ENCODE results near the gene PLAGL2. TPM values are rescaled to one million over a fixed set of nuclear protein-coding genes. Genes with fewer than 3 reads are reported as not detected.
A peak's percentile ranks its signal among the peaks of the same experiment; 100 is the strongest.

PLAGL2 gene
- total and polyA plus RNA-seq, 9 of the 15 experiments (the other 6 are each of a cell fraction or from before 2014, with no cell fraction given): 3.1 to 24.3 (median 6.4) TPM

GRCh38 chr20:32204205-32205109, 3.1 kb downstream of the PLAGL2 start:
- H3K9me1 ChIP-seq (ENCODE audit: control insufficient read depth, insufficient read depth, low read length): no peaks in the 10 kb centered on the region
- 42% methylated on average over 4 of the region's 4 CpGs for WGBS (ENCODE audit: insufficient coverage, low coverage, missing lambda C conversion rate)
- peaks cover 18 to 39% of the 10 kb centered on the region in 2 experiments for H3K4me1 ChIP-seq (replicated peaks in 1 of 2; ENCODE audit: control insufficient read depth in 2 of 2, insufficient read depth in 2 of 2, low read length in 2 of 2)
- no peak overlapping the region for H3K4me3 ChIP-seq
- H3K9ac ChIP-seq (ENCODE audit: insufficient read depth in 1 of 2, low read depth in 2 of 2, low read length in 2 of 2): peak overlapping the region; percentile 3 to 57; a peak in 3 of 4 replicates
- POLR2A ChIA-PET: interaction anchor here (0.7 to 2.5 kb wide), 11 partner anchors 8 to 350 kb away, joined by 3 to 6 read pairs (median 4); no protein-coding TSS in a partner anchor
- TF ChIP-seq CREB3L1 (IDR thresholded peaks at IDR 0.05; ENCODE audit: borderline replicate concordance, low read depth) (no peak), SAFB2 (IDR thresholded peaks at IDR 0.05; ENCODE audit: borderline replicate concordance, low read depth, low read length, severe bottlenecking) (no peak), FOXP1 (CRISPR knock-in tag; IDR thresholded peaks at IDR 0.05) (no peak), ZNF175 (CRISPR knock-in tag; IDR thresholded peaks at IDR 0.05; ENCODE audit: low read depth) (no peak)
- H2AFZ ChIP-seq (ENCODE audit: low read depth, low read length): no peak overlapping the region
- H3K79me2 ChIP-seq (ENCODE audit: control insufficient read depth, insufficient read depth, low read length): peaks cover 87% of the 10 kb centered on the region
- intact Hi-C loops (cut with micrococcal nuclease): loop anchor here (10.0 kb wide), 1 partner anchor 150 kb away; the partner anchor contains the start of gene ASXL1
- H3K27me3 ChIP-seq (ENCODE audit: control insufficient read depth in 2 of 2, insufficient read depth in 2 of 2, low read length in 2 of 2): no peaks in the 10 kb centered on the region
- BruUV-seq (replicated peaks): no TSS peak
- H3K27ac ChIP-seq (ENCODE audit: extremely low read depth, low read depth, low read length): peak overlapping the region; percentile 22; the same call in 1 of the 3 replicates
- no peak for ATAC-seq
- peak in 1 of 4 experiments; percentile 16 for DNase-seq (ENCODE audit: extremely low read depth in 1 of 4, low spot score in 3 of 4)
- H3K36me3 ChIP-seq (ENCODE audit: control insufficient read depth, insufficient read depth, low read length): peaks cover 68% of the 10 kb centered on the region
- FAIRE-seq: peak; percentile 69
- peak overlapping the region; percentile 98; the same call in 1 of the 2 replicates for H3K4me2 ChIP-seq (ENCODE audit: insufficient read depth, low read length)
- H3K9me3 ChIP-seq (replicated peaks; ENCODE audit: control insufficient read depth, insufficient read depth, low read depth, low read length): no peaks in the 10 kb centered on the region
- in situ Hi-C loops (cut with MboI): no loop called here
- CTCF ChIA-PET (ENCODE audit: low intra/inter-chr PET ratio): no interaction called here
- H4K20me1 ChIP-seq (replicated peaks; ENCODE audit: control insufficient read depth, insufficient read depth, low read length): peaks cover 16% of the 10 kb centered on the region
